Head of caudate nucleus (tissue), 42 donors: ENCODE results near the gene BRSK1.

Experiments
- DNase-seq, 42 donors: peaks; one replicate each; pipeline versions ENCODE4 v3.0.0 to v3.0.0-alpha.2; 2020 to 2021; ENCODE audit warnings: mixed read lengths in 7 of 42
- intact Hi-C: fragments of 100-400 bp; cut with DNase I; formaldehyde crosslinking; loops from one replicate; pipeline ENCODE4 v1.15.0; 2022

Gene BRSK1

DNA sequence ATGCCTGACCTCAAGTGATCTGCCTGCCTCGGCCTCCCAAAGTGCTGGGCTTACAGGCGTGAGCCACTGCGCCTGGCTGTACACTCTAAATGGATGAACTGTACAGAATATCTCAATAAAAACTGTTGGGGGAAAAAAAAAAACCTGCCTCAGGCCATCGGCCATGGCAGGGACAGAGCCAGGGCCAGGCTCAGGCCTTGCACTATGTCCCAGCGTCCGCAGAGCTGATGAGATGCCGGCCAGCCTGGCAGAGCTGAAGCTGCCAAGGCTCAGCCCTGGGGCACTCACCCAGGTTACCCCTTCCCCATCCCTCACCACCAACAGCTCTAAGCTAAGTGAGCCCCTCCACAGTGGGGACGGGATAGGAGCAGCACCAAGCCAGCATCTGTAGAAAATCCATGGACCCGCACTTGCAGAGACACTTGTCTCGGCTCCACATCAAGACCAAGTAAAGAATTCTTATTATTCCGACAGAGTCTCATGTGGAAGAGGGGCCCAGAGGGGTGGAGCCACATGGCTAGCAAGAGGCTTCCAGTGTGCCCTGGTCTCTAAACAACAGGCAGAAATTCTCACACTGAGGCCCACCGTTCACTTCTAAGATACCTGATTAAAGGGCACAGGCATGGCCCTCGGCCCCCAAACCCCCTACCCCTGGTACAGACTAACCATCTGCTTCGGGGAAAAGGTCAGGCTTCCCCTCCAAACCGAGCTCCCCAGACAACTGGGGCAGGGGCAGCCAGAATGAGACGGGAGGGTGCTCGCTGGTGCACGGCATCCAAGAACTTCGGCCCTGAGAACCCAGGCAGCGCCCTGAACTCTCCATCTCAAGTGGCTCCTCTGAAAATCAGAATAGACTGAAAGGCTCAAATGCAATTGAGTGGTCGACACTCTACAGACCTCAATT, 30.8 kb upstream of the BRSK1 start:
- intact Hi-C loops, result no loop called here
- no peak for DNase-seq

DNA sequence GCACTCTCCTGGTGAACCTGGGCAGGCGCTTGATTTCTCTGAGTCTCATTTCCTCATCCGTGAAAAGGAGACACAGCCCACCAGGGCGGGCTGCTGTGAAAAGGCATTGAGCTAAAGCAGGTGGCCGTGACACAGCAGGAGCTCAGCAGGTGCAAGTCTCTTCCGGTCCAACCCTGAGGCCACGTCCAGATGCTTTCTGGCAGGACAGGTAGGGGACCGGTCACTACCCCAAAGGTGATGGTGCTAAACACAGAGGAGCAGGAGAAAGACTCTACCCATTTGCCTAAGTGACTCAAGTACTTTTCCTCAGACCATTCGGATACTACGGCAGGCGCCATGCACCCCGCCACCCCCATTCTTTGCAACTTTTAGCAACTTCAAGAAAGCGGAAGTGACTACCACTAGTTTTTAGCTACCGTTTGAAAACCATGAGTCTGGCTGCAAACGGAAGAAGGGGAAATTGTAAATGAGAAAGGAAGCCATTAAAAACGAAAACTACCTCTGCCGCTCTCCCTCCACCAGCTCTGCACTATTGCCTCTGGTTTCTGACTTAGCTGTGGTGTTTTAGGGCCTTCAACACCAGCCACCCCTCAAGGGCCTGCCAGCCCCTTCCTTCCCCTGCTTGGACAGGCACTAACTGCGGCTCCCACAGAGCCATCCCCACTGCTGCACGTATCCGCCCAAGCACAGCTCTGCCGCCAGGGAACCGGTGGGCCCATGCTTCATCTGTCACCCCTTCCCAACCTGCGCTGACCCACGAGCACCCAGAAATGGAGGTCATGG, 29.8 kb upstream of the BRSK1 start:
- intact Hi-C loops, result no loop called here
- DNase-seq, result no peak

DNA sequence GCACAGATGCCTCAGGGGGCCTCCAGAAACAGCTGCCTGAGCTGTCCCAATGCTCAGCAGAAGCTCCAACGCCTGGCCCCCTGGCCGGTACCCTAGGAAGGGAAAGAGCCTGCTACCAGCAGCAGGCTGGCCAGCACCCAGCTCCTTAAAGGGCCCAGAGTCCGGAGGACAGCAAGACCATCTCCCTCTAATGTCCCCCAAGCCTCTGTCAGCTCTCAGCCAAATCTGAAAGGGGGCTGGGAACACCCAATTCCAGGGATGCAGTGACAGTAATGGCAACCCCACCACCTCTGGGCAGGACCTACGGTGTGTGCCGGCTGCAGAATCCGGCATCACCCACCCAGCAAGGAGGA, 29.2 kb upstream of the BRSK1 start:
- intact Hi-C loops, result no loop called here
- no peak for DNase-seq

DNA sequence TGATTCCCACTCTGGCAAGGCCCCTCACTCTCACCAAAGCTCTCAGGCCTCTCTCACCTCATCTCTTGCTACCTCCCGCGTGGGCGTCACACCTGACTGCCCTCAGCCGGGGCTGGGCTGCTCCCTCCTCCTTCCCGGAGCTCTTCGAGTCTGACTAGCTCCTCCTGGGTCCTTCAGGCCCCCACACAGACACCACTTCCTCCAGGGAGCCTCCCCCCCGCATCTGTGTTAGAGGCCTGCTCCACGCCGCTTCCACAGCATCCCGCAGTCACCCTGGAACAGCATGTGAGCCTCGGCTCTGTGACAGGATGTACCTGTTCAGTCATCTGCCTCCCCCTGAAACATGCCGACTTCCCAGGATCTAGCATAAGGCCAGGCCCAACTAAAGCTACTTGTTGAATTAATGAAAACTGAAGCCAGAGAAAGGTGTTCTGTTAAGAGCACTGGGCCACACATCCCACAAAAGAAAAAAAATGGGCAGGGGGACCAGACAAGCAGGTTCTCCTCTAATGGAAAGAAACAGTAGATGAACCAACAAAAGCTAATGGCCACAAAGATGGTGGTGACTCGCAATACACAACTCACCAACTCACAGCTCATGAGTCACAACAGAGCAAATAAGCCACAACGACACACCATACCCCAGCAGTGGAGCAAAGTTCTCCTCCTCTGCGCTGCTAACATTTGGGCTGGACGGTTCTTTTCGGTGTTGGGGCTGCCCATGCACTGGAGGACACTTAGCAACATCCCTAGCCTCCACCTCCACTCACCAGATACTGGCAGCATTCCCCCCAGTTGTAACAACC, 28.0 kb upstream of the BRSK1 start:
- intact Hi-C loops, result no loop called here
- peak in 21 of 42 donors; percentile 12 to 64 (median 46) for DNase-seq

DNA sequence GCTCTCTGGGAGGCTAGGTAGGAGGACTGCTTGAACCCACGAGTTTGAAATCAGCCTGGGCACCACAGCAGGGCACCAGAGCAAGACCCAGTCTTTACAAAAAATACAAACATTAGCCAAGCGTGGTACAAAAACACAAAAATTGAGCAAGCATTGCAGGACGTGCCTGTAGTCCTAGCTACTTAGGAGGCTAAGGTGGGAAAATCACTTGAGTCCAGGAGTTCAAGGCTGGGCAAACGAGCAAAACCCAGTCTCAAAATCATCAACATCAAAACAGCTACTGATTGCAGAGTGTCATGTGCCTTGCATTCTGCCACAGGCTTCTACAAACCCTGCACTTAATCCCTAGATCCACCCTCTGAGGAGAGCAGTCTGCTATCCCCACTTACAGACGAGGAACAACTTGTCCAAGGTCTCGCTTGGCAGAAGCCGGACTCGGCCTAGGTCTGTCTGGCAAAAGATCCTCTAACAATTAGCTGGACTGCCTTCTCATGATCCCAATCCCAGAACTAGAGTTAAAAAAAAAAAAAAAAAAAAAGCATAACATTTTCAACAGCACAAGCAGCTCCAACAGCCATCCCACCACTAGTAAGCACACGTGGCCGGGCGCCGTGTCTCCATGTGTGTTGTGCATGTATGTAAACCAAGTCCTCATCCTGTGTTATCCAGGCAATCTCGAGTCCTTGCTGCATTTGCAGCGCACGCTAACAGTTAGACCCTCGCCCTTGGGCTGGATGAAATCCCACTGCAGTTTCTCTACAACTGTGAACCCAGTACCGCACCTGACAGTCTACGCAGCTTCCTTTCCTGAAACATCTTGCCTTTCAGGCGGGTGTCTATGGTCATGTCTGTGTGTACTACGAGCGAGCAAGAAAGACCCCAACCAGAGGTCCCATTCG, 27.0 kb upstream of the BRSK1 start:
- intact Hi-C loops, result no loop called here
- DNase-seq, result peak in 2 of 42 donors; percentile 19 to 40

DNA sequence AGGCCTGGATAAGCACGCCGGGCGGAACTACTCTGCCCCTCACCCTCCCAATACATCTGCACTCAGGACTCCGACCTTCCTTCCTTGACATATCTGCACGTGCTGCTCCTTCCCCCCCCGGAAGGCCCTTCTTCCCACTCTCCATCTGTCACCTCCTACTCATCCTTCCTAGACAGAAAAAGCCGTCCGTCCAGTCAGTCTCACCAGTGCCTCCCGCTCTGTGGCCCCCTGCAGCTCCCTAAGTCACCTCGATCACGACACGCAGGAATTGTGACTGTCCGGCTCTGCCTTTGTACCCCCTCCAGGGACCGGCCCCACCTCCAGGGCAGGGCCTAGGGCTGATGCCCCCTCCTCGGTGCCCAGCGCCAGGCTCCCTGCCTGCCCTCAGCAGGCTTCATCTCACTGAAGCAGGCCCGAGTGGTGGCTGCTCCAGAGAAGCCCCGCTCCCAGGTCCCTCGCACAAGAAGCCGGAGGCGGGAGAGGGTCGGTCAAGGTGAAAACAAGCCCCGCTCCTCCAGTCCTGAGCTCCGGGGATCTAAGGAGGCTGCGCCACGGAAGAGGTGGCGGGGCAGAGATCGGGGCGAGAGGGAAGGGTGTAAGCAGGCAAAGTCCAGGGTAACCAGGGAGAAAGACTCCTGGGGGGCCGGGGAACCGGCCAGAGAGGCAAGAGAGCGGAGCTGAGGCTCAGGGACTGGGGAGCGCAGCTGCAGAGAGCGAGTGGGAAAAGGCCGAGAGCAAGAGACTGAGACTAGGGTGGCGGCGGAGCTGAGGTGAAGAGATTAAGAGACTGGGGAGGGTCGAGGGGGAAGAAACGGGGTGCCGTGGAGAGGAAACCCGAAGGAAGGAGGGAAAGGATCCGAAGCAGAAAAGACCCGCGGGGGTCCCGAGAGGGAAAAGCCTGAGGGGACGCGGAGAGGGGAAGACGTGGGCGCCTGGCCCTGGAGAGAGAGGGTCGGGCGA, 26.1 kb upstream of the BRSK1 start:
- intact Hi-C loops, result no loop called here
- DNase-seq, result peak in 4 of 42 donors; percentile 24 to 49 (median 30)

DNA sequence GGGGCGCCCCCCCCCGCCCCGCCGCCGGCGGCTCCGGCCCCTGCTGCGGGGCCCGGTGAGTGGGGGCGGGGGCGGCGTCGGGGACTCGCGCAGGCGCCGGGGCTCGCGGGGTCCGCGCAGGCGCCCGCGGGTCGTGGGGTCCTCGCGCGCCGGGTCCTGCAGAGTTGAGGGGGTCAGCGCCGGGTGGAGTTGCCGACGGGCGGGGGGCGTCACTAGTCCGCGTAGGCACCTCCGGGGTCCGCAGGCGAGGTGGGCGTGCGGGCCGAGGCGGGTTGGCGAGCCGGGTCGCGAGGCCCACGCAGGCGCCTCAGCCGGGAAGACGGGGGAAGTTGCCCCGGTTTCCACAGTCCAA, 25.3 kb upstream of the BRSK1 start:
- DNase-seq, result peak in 24 of 42 donors; percentile 31 to 70 (median 50)
- intact Hi-C loops, result no loop called here

DNA sequence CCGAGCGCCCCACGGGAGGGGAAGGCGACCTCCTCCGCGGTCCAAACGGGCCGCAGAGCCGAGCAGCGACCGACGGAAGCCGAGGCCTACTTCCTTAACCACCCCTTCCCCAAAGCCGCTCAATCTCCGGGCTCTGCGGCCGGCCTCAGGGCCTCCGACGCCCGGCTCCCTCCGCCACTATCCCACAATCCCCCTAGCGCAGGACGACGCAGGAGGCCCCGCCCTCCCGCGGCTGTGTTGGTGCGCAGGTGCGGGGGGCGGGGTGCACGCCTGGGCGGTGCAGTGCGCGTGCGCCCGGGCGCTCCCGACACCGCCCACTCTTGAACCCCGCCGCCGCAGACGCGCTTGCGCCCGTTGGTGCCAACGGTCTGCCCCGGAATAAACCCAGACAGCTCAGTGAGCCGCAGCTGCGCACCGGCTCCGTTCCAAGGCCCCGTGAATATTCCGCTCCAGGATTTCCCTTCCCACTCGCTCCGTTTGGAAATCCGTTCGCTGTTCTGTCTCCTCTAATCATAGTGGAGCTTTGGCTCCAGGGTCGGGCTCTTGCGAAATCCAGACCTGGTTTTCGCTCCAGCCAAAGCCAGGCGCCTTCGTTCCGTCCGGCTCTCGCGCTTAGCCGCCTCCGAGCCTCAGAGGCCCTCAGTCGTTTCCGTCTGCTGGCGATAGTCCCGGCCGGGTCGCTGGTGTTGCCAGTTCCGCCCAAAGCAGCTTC, 24.8 kb upstream of the BRSK1 start, which contains the start of gene PPP6R1:
Gene PPP6R1 (minus strand): TSS at position 190 of the 712 bp plus-strand sequence. CDS start 11,914 bp downstream, outside the sequence.
- intact Hi-C loops, result no loop called here

DNA sequence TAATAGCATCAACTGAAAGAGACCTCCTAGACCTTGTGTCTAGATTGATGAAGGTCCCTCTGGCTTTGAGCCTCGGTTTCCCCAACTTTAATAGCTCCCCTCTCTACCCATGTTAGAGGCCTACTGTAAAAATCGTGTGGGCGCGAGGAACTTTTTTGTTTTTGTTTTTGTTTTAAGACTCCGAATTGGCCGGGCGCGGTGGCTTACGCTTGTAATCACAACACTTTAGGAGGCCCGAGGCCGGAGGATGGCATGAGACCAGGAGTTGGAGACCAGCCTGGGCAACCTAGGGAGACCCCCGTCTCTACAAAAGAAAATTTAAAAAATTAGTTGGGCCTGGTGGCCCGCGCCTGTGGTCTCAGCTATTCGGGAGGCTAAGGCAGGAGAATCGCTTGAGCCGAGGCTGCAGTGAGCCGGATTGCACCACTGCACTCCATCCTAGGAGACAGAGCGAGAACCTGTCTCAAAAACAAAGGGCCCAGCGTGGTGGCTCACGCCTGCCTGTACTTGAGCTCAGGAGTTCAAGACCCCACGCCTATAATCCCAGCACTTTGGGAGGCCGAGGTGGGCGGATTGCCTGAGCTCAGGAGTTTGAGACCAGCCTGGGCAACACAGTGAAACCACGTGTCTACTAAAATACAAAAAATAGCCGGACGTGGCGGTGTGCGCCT, 24.1 kb upstream of the BRSK1 start:
- DNase-seq, result peak in 7 of 42 donors; percentile 16 to 54 (median 42)
- intact Hi-C loops, result no loop called here

More for the DNA sequence above, 24.8 kb upstream of the BRSK1 start, which contains the start of gene PPP6R1:
- peak; percentile 90 to 99 (median 97) for DNase-seq

DNA sequence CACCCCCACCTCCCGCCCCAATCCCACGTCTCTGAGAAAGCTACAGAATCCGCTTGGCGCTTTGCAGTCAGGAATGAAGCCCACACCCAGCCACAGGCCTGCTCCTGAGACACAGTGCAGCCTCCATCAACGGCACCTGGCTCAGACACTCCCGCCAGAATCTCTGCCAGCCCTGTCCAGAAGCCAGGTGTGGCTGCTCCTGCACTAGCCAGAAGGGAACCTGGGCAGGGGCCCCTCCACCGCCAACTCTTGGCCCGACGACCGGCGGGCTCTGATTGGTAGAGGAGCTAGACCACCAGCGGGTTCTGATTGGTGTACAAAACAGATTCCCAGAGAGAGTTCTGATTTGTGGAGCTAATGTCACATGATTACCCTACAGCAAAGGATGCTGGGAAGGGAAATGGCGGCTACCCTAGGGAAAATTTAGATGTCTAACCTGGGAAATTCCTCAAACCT, 22.1 kb upstream of the BRSK1 start:
- DNase-seq, result peak in 2 of 42 donors; percentile 34 to 55
- intact Hi-C loops, result no loop called here

DNA sequence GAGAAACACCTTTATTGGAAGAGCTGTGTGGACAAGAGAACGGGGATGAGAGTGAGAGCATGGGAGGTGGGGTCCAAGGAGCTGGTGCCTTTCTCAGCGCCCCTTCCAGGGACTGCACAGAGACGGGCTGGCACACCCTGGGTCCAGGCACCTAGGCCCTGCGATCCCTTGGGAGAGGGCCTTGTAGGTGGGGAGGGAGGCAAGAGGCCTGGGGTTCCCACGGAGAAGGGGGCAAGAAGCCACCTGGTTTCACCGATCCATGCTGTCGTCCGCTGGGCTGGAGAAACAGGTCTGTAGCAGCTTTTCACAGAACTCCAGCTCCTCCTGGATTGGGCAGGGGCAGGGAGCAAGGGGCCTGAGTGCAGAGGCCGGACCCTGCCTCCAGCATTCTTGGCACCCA, 21.4 kb upstream of the BRSK1 start:
- no peak for DNase-seq
- intact Hi-C loops, result no loop called here

DNA sequence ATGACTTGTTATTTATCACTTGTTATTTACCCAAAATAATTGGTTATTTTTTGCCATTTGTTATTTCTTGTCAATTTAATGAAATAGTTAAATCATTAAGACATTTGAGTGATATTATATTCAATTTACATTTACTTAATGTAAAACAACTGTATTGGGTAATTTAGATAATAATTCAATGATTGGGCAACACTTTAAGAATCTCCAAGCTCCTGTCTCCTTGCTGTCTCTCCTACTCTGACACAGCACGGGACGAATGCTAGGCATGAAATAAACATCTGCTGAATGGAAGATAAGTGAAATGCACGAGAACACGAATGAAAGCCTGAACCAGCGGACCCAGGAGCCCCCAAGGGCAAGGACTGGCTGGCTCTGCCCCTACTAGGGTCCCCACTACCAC, 19.3 kb upstream of the BRSK1 start:
- no peak for DNase-seq
- intact Hi-C loops, result no loop called here

DNA sequence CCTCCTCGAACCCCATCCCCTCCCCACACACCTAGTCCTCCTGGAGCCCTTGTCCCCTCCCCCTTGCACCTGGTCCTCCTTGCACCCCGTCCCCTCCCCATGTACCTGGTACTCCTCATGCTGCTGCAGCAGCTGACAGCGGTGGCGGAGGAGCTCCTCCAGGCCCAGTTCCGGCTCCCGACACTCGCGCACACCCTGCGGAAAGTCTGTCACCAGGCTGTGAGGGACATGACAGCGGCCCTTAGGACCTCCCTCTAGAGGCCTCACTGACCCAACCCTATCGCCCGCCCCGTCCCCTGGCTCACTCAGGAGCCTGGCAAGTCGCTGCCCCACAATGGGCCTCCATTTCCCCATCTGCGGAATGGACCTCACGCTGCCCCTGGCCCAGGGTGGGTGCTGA, 18.6 kb upstream of the BRSK1 start:
- DNase-seq, result no peak
- intact Hi-C loops, result no loop called here

DNA sequence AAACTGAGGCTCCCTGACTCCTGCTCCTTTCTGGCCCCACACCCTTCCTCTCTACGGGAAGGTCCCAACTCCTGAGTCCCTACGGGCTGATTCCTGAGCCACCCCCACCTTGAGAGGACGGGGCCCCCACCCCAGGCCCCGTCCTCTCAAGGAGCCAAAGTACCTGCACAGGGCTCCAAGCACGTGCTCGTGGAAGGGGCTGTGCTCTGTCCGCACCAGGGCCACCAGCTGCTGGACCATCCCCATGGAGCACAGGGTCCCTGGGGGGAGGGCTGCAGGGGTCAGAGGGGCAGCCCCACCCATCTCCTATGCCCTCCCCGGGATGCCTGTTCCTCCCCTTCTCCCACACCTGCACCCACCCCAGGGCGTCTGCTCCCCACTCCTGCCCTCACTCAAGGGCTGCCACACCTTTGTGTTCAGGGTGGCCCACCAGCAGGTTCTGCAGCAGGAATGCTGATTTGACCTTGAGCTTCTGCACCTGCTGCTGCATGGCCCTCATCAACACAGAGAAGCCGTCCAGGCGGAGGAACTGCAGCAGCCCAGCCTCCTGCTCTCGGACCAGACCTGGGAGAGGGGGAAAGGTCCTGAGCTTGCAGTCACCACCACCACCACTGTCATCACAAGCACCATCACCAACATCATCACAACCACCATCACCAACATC, 17.9 kb upstream of the BRSK1 start:
- DNase-seq, result no peak
- intact Hi-C loops, result no loop called here

DNA sequence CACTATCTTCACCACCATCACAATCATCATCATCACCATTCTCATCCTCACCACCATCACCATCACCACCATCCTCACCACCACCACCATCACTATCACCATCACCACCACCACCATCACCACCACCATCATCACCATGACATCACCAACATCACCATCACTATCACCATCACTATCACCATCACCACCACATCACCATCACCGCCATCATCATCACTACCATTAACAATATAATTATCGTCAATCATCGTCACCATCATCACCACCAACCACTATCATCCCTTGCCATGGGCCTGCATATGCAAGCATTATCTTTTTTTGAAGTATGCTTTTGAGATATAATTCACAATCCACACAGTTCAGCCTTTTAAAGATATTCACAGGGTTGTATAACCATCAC, 17.4 kb upstream of the BRSK1 start:
- no peak for DNase-seq
- intact Hi-C loops, result no loop called here
